GM21528 (cell line): Measurements from ENCODE around the gene TMCO4.

Source experiments
- ATAC-seq: cut with Tn5 transposase; IDR thresholded peaks from one replicate; pipeline ENCODE4 v1.9.1; 2021; ENCODE audit warnings: mild to moderate bottlenecking, moderate library complexity; ENCODE audit not compliant: unreplicated experiment, low FRiP score

The TMCO4 gene

GRCh38 chr1:19694298-19694697 lies 105.4 kb downstream of the TMCO4 start:
- ATAC-seq: no peak

GRCh38 chr1:19690342-19690741 lies 109.4 kb downstream of the TMCO4 start:
- no peak for ATAC-seq

GRCh38 chr1:19689856-19690255 lies 109.9 kb downstream of the TMCO4 start:
- no peak for ATAC-seq

GRCh38 chr1:19689085-19689757 lies 110.5 kb downstream of the TMCO4 start:
- no peak for ATAC-seq

- no peak for ATAC-seq
Measured at GRCh38 chr1:19688041-19688842, 111.5 kb downstream of the TMCO4 start.

GRCh38 chr1:19687414-19687813 lies 112.3 kb downstream of the TMCO4 start:
- no peak for ATAC-seq

- no peak for ATAC-seq
Measured at GRCh38 chr1:19685994-19686393, 113.7 kb downstream of the TMCO4 start.

- no peak for ATAC-seq
Measured at GRCh38 chr1:19684677-19685076, 115.0 kb downstream of the TMCO4 start.

GRCh38 chr1:19683351-19683750 lies 116.4 kb downstream of the TMCO4 start:
- no peak for ATAC-seq

GRCh38 chr1:19682901-19683300 lies 116.8 kb downstream of the TMCO4 start:
- no peak for ATAC-seq

GRCh38 chr1:19682257-19682656 lies 117.5 kb downstream of the TMCO4 start:
- ATAC-seq: no peak

- ATAC-seq: no peak
Measured at GRCh38 chr1:19680644-19681043, 119.1 kb downstream of the TMCO4 start.

GRCh38 chr1:19679691-19680090 lies 120.0 kb downstream of the TMCO4 start:
- ATAC-seq: no peak

- no peak for ATAC-seq
Measured at GRCh38 chr1:19678931-19679453, 120.7 kb downstream of the TMCO4 start.

GRCh38 chr1:19678493-19678892 lies 121.2 kb downstream of the TMCO4 start:
- ATAC-seq: no peak

GRCh38 chr1:19676438-19676922 lies 123.2 kb downstream of the TMCO4 start:
- ATAC-seq: no peak

GRCh38 chr1:19675797-19676196 lies 123.9 kb downstream of the TMCO4 start:
- ATAC-seq: no peak

GRCh38 chr1:19672237-19672636 lies 127.5 kb downstream of the TMCO4 start:
- ATAC-seq: no peak

- ATAC-seq: no peak
Measured at GRCh38 chr1:19670787-19671186, 128.9 kb downstream of the TMCO4 start.

- ATAC-seq: no peak
Measured at GRCh38 chr1:19668888-19669287, 130.8 kb downstream of the TMCO4 start.
